HG02870 (cell line): ENCODE measurements around the gene TBX3.

Experiments
- ATAC-seq: cut with Tn5 transposase; IDR thresholded peaks from one replicate; pipeline ENCODE4 v1.9.1; 2021; ENCODE audit warnings: mild to moderate bottlenecking, moderate library complexity; ENCODE audit not compliant: unreplicated experiment

Gene TBX3

GRCh38 chr12:114683709-114684097 is 272 bp downstream of the TBX3 start:
- no peak for ATAC-seq

GRCh38 chr12:114682785-114683708 is 928 bp downstream of the TBX3 start:
- no peak for ATAC-seq

- ATAC-seq = no peak
Observed at GRCh38 chr12:114682106-114682784, 1.7 kb downstream of the TBX3 start.

GRCh38 chr12:114681116-114681871 is 2.7 kb downstream of the TBX3 start:
- no peak for ATAC-seq

- no peak for ATAC-seq
Observed at GRCh38 chr12:114680604-114681069, 3.3 kb downstream of the TBX3 start.

GRCh38 chr12:114679942-114680341 is 4.0 kb downstream of the TBX3 start:
- no peak for ATAC-seq

GRCh38 chr12:114679452-114679875 is 4.5 kb downstream of the TBX3 start:
- ATAC-seq = no peak

GRCh38 chr12:114678718-114679117 is 5.3 kb downstream of the TBX3 start:
- no peak for ATAC-seq

GRCh38 chr12:114678028-114678427 is 5.9 kb downstream of the TBX3 start:
- ATAC-seq = no peak

- no peak for ATAC-seq
Observed at GRCh38 chr12:114676142-114676741, 7.7 kb downstream of the TBX3 start.

- ATAC-seq = no peak
Observed at GRCh38 chr12:114674251-114675047, 9.5 kb downstream of the TBX3 start.

GRCh38 chr12:114673901-114674250 is 10.1 kb downstream of the TBX3 start:
- ATAC-seq = no peak

GRCh38 chr12:114673169-114673833 is 10.7 kb downstream of the TBX3 start:
- ATAC-seq = no peak

GRCh38 chr12:114672817-114673168 is 11.2 kb downstream of the TBX3 start:
- ATAC-seq = no peak

- no peak for ATAC-seq
Observed at GRCh38 chr12:114671443-114672411, 12.2 kb downstream of the TBX3 start.

- ATAC-seq = no peak
Observed at GRCh38 chr12:114671066-114671442, 12.9 kb downstream of the TBX3 start.

- ATAC-seq = no peak
Observed at GRCh38 chr12:114670291-114670980, 13.5 kb downstream of the TBX3 start.
